K562 (cell line): ENCODE data around the gene ARNT2. TPM values are rescaled to one million over a fixed set of nuclear protein-coding genes. Genes with fewer than 3 reads are reported as not detected.

Experiments
- ATAC-seq: fragments of 200-7000 bp; cut with Tn5 transposase; 3 replicates; pipeline ENCODE4 v1.9.1; 2020; ENCODE audit warnings: moderate library complexity
- BruUV-seq: library from RNA; stranded (reverse); fragments of 400-500 nt; replicated peaks from 2 replicates; lab custom pipeline; 2021; lab: Mats Ljungman, UMichigan
- CTCF ChIA-PET: fragments of 300-600 bp; formaldehyde crosslinking; extraction: SDS; loops from one replicate; lab custom pipeline; 2021; ENCODE audit warnings: low intra/inter-chr PET ratio; lab: Yijun Ruan, JAX
- POLR2A ChIA-PET: fragments of 300-600, 350-650 bp; sonication (Branson Sonifier 250); formaldehyde crosslinking; extraction: SDS; loops from one replicate; lab custom pipeline; 2021; ENCODE audit warnings: antibody characterized with exemption, inconsistent platforms; lab: Yijun Ruan, JAX
- DNase-seq, 4 experiments: peaks; one replicate each; pipeline versions ENCODE4 v3.0.0 to v3.0.0-alpha.2; 2011 to 2018; ENCODE audit warnings: low spot score in 3 of 4, mixed read lengths in 3 of 4; ENCODE audit errors: extremely low read depth in 1 of 4
- FAIRE-seq: peaks from 2 replicates; lab custom pipeline; 2011; peaks lifted over from hg19 to GRCh38; lab: Jason Lieb, UNC
- H2AFZ ChIP-seq: 2 replicates; pipeline ENCODE4 v1.6.0; 2011; ENCODE audit warnings: low read depth, low read length, control low read depth, inconsistent platforms
- H3K27ac ChIP-seq: fragments of 200-600 bp; 3 replicates; pipeline ENCODE4 v1.8.0; 2011; ENCODE audit warnings: low read depth, mild to moderate bottlenecking, control low read depth, inconsistent platforms, low read length, moderate library complexity, mixed read lengths; ENCODE audit errors: extremely low read depth
- H3K27me3 ChIP-seq, 2 experiments: fragments of 300-600 bp in 1 of 2; 2 replicates in 1 of 2; 3 replicates in 1 of 2; pipeline versions ENCODE4 v1.6.0 to v1.8.0; 2011; ENCODE audit warnings: inconsistent platforms in 2 of 2, low read length in 2 of 2, mild to moderate bottlenecking in 1 of 2, mixed read lengths in 1 of 2, moderate library complexity in 1 of 2; ENCODE audit not compliant: control insufficient read depth in 2 of 2, insufficient read depth in 2 of 2
- H3K36me3 ChIP-seq: fragments of 300-600 bp; 3 replicates; pipeline ENCODE4 v1.8.0; 2011; ENCODE audit warnings: mild to moderate bottlenecking, low read length, inconsistent platforms; ENCODE audit not compliant: control insufficient read depth, insufficient read depth
- H3K4me1 ChIP-seq, 2 experiments: fragments of 200-600 bp in 1 of 2; replicated peaks in 1 of 2; 2 replicates in 1 of 2; 3 replicates in 1 of 2; pipeline versions ENCODE4 v1.5.1 to v1.8.0; 2011; ENCODE audit warnings: inconsistent platforms in 2 of 2, low read length in 2 of 2, mild to moderate bottlenecking in 1 of 2, mixed read lengths in 1 of 2, moderate library complexity in 1 of 2; ENCODE audit not compliant: control insufficient read depth in 2 of 2, insufficient read depth in 2 of 2
- H3K4me2 ChIP-seq: 2 replicates; pipeline ENCODE4 v1.6.1; 2011; ENCODE audit warnings: low read length, control low read depth, inconsistent platforms, mixed read lengths; ENCODE audit not compliant: insufficient read depth
- H3K4me3 ChIP-seq: fragments of 200-600 bp; sonication (generic), shearing (Covaris generic); 2 replicates; pipeline ENCODE4 v1.5.1; 2016; ENCODE audit warnings: control low read depth, inconsistent platforms
- H3K79me2 ChIP-seq: fragments of 200-600 bp; 3 replicates; pipeline ENCODE4 v1.8.0; 2011; ENCODE audit warnings: low read length, inconsistent platforms; ENCODE audit not compliant: control insufficient read depth, insufficient read depth
- H3K9ac ChIP-seq, 2 experiments: 2 replicates each; pipeline versions ENCODE4 v1.6.0 to v1.6.1; 2011; ENCODE audit warnings: low read depth in 2 of 2, low read length in 2 of 2, control low read depth in 1 of 2, inconsistent platforms in 1 of 2, mild to moderate bottlenecking in 1 of 2, mixed read lengths in 1 of 2; ENCODE audit not compliant: insufficient read depth in 1 of 2
- H3K9me1 ChIP-seq: one replicate; pipeline ENCODE4 v1.6.0; 2011; ENCODE audit warnings: inconsistent platforms, mild to moderate bottlenecking, low read length, moderate library complexity; ENCODE audit not compliant: control insufficient read depth, insufficient read depth
- H3K9me3 ChIP-seq: replicated peaks from 2 replicates; pipeline ENCODE4 v1.5.1; 2011; ENCODE audit warnings: low read depth, low read length, inconsistent platforms; ENCODE audit not compliant: control insufficient read depth, insufficient read depth
- H4K20me1 ChIP-seq: replicated peaks from 2 replicates; pipeline ENCODE4 v1.6.1; 2011; ENCODE audit warnings: low read length, inconsistent platforms, mixed read lengths; ENCODE audit not compliant: control insufficient read depth, insufficient read depth
- CAMTA2 ChIP-seq: fragments of 250-450 bp; sonication (Bioruptor Pico); conservative IDR thresholded peaks from 2 replicates; pipeline ENCODE4 v1.5.1; 2022
- CHD1 ChIP-seq: fragments of 200-600 bp; sonication (generic); IDR thresholded peaks from one replicate; pipeline ENCODE4 v1.6.1; 2012; ENCODE audit warnings: mild to moderate bottlenecking, moderate library complexity, low read length, inconsistent platforms
- E2F6 ChIP-seq, 2 experiments: IDR thresholded peaks; 2 replicates each; pipeline ENCODE4 v1.6.1; 2011; ENCODE audit warnings: borderline replicate concordance in 1 of 2, control low read depth in 1 of 2, low read depth in 1 of 2, low read length in 1 of 2, mild to moderate bottlenecking in 1 of 2, mixed read lengths in 1 of 2, moderate library complexity in 1 of 2; ENCODE audit not compliant: insufficient read depth in 1 of 2, insufficient read length in 1 of 2, poor library complexity in 1 of 2, severe bottlenecking in 1 of 2; ENCODE audit errors: extremely low read depth in 1 of 2
- GTF2F1 ChIP-seq: IDR thresholded peaks from 2 replicates; pipeline ENCODE4 v1.6.1; 2011; ENCODE audit warnings: low read depth, low read length, improper control_type of control experiment
- MLLT1 ChIP-seq, 2 experiments: fragments of 450-650 bp; IDR thresholded peaks; 2 replicates each; pipeline ENCODE4 v1.6.1; 2016
- OTX1 ChIP-seq: fragments of 450-650 bp; formaldehyde crosslinking; IDR thresholded peaks from 2 replicates; pipeline ENCODE4 v1.4.0; 2022; ENCODE audit warnings: mild to moderate bottlenecking
- PTRF ChIP-seq: fragments of 450-650 bp; IDR thresholded peaks from 2 replicates; pipeline ENCODE4 v1.6.1; 2016; ENCODE audit warnings: mild to moderate bottlenecking, missing genetic modification characterization, missing compliant biosample characterization
- ZNF274 ChIP-seq: IDR thresholded peaks from 2 replicates; pipeline ENCODE4 v1.6.1; 2011; ENCODE audit warnings: low read depth, mild to moderate bottlenecking, low read length, moderate library complexity, borderline replicate concordance
- ZNF75A ChIP-seq: fragments of 450-650 bp; formaldehyde crosslinking; IDR thresholded peaks from 2 replicates; pipeline ENCODE4 v1.4.0; 2020; ENCODE audit warnings: mild to moderate bottlenecking
- WGBS: fragments of 100-300 bp; shearing (Covaris generic); methylation state at CpG from one replicate; pipeline ENCODE4 v1.1.6; 2016; ENCODE audit warnings: low coverage, mixed read lengths; ENCODE audit not compliant: insufficient coverage; ENCODE audit errors: missing lambda C conversion rate; 5-methylcytosine and 5-hydroxymethylcytosine counted together
- in situ Hi-C: fragments of 300-500 bp; cut with MboI; formaldehyde crosslinking; loops from 4 replicates; pipeline ENCODE4 v1.15.0; 2018; ENCODE audit warnings: inconsistent platforms, mixed read lengths
- intact Hi-C: fragments of 100-400 bp; cut with micrococcal nuclease; formaldehyde crosslinking; loops from 2 replicates; pipeline ENCODE4 v1.14.2; 2022
- polyA plus RNA-seq, 8 experiments: library from polyadenylated mRNA; depleted of rRNA in 4 of 8; stranded (reverse) in 5 of 8; unstranded in 3 of 8; fragments of >200 nt; fragmentation: Nextera tagmentation in 2 of 8; fragmentation: Illumina TruSeq in 1 of 8; extraction: Ambion mirVana in 2 of 8; extraction: Trizol in 1 of 8; gene quantifications; 2 replicates each; pipeline versions ENCODE4 v1.2.1 to v1.2.3, GENCODE V29; 2011 to 2014; ENCODE audit warnings: inconsistent platforms in 1 of 8, missing spikeins in 1 of 8
- total RNA-seq, 7 experiments: library from RNA; depleted of rRNA in 6 of 7; stranded (reverse); fragments of >200 nt in 6 of 7; fragmentation: Illumina TruSeq in 2 of 7; extraction: Trizol in 2 of 7; gene quantifications; 2 replicates each; pipeline versions ENCODE4 v1.2.1 to v1.2.3, GENCODE V29; 2011 to 2021; ENCODE audit warnings: low replicate concordance in 1 of 7

ARNT2 gene
- total and polyA plus RNA-seq, 9 of the 15 experiments (the other 6 are each of a cell fraction or from before 2014, with no cell fraction given): 0.01 TPM; not detected in 8

GRCh38 chr15:80501476-80501875, 97.3 kb downstream of the ARNT2 start:
- no peak overlapping the region for H2AFZ ChIP-seq
- H3K9me1 ChIP-seq: no peaks in the 10 kb centered on the region
- no peak for DNase-seq
- CTCF ChIA-PET: no interaction called here
- H3K36me3 ChIP-seq: no peaks in the 10 kb centered on the region
- intact Hi-C loops (no loop called here), in situ Hi-C loops (no loop called here)
- TF ChIP-seq MLLT1 (IDR thresholded peaks at IDR 0.05) (no peak), ZNF75A (CRISPR knock-in tag) (no peak), GTF2F1 (no peak), CHD1 (no peak), PTRF (tag) (no peak), CAMTA2 (CRISPR knock-in tag) (no peak), OTX1 (CRISPR knock-in tag) (no peak), ZNF274 (no peak), E2F6 (IDR thresholded peaks at IDR 0.05; ENCODE audit: borderline replicate concordance in 1 of 2, extremely low read depth in 1 of 2, insufficient read depth in 1 of 2, insufficient read length in 1 of 2, low read depth in 1 of 2, low read length in 1 of 2, poor library complexity in 1 of 2, severe bottlenecking in 1 of 2) (no peak)
- peaks cover 0 to 31% of the 10 kb centered on the region in 2 experiments; a peak in 3 of 5 replicates for H3K27me3 ChIP-seq
- WGBS: 0% methylated on average over 8 of the region's 8 CpGs
- no peaks in the 10 kb centered on the region; the same call in 1 of the 2 replicates for H4K20me1 ChIP-seq
- H3K9me3 ChIP-seq: no peaks in the 10 kb centered on the region
- H3K4me2 ChIP-seq: no peak overlapping the region
- ATAC-seq: no peak
- no peak overlapping the region for H3K4me3 ChIP-seq
- H3K27ac ChIP-seq: no peak overlapping the region
- no TSS peak for BruUV-seq
- no peak for FAIRE-seq
- POLR2A ChIA-PET: no interaction called here
- no peak overlapping the region for H3K9ac ChIP-seq
- H3K4me1 ChIP-seq: no peaks in the 10 kb centered on the region
- H3K79me2 ChIP-seq: no peaks in the 10 kb centered on the region
